NCI-H345 treated with DMSO at 0.1 percent for 48 hours (cell line): ENCODE data around the gene PPIL6.
"Not testable (repeated sequence)": the region's sequence is repeated elsewhere in the genome, so short reads cannot be mapped to it uniquely, and the experiment has no call there.

Source experiments
- DNase-seq: peaks from one replicate; lab custom pipeline; 2025; ENCODE audit not compliant: unreplicated experiment; lab: John Stamatoyannopoulos, UW

The PPIL6 gene

GRCh38 chr6:109369728-109370127, 70.7 kb downstream of the PPIL6 start:
- DNase-seq, result no peak

- DNase-seq, result not testable (repeated sequence)
Measured at GRCh38 chr6:109364382-109365078, 75.9 kb downstream of the PPIL6 start.

DNA sequence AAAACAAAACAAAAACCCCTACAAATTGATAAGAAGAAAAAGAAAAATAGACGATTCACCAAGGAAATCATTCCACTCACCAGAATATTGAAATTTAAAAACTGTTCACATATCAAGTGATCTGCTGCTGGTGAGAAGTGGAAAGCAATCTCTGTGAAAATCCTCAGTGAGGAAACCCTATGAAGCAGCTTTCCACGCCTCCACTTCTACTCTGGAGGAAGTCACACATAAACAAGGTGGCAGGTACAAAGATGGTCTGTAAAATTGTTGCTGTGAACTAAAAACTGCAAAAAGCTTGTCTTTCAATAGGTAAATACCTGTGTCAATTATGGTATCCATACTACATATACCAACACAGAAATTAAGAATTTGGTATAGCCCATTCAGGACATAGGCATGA, 76.7 kb downstream of the PPIL6 start:
- DNase-seq, result no peak

GRCh38 chr6:109362102-109362884, 78.1 kb downstream of the PPIL6 start:
- no peak for DNase-seq

DNA sequence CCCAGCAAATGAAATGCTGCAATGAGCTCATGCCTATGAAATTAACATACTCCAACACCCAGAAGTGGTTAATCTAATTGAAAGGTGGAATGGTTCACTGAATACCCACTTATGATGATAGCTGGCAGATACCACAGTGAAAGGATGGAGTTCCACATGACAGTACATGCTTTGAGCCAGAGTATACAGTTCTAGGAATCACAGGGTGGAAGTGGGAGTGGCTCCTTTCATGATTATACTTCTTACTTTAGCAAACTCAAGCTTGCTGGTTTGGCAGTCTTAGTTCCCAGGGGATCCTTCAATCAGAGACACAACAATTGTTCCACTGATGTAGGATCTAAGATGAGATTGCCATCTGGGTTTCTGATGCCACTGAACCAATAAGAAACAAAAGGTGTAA, 79.6 kb downstream of the PPIL6 start:
- no peak for DNase-seq

- no peak for DNase-seq
Measured at GRCh38 chr6:109360281-109360680, 80.1 kb downstream of the PPIL6 start.

DNA sequence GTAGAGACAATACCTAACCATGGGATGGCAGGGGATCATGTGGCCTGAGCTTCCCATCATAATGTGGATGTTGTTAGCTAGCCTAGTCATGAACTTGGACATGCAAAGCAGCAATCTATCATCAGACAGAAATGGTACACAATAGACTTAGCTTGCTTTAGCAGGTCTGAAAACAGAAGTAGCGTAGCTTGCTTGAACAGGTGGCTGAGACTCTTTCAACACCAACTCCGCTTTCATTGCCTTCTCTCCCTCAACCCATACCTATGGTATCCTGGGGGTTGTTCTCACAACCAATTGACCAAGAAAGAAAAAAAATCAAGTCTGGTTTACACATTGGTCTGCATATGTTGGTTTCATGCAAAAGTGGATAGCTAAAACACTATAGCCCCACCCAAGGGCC, 81.2 kb downstream of the PPIL6 start:
- DNase-seq, result no peak

DNA sequence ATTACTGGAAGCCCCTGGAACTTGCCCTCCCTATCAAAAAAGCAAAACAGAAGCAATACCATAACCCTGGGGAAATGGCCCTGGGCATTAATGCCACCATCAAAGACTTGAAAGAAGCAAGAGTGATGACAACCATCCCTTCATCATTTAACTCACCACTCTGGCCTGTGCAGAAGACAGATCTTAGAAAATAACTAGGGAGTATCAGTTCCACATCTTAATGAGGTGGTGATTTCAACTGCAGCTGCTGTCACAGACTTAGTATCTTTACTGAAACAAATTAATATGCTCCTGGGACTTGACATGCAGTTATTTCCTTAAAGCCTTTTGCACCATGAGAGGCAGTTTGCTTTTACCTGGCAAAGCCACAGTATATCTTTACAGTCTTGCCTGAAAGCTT, 82.2 kb downstream of the PPIL6 start:
- DNase-seq, result no peak

DNA sequence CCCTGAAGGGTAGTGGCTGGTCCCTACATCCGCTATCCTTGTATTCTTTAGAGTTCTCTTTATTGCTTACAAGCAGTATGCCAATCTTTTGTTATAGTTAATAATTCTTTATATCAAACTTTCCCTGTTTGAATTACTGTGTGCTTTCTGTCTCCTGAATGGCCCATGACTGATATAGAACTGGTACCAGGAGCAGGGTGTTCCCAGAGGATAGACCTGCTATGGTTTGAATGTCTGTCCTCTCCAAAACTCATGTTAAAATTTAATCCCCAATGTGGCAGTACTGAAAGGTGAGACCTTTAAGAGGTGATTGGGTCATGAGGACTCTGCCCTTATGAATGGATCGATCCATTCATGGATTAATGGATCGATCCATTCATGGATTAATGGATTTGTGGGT, 84.2 kb downstream of the PPIL6 start:
- DNase-seq, result no peak

DNA sequence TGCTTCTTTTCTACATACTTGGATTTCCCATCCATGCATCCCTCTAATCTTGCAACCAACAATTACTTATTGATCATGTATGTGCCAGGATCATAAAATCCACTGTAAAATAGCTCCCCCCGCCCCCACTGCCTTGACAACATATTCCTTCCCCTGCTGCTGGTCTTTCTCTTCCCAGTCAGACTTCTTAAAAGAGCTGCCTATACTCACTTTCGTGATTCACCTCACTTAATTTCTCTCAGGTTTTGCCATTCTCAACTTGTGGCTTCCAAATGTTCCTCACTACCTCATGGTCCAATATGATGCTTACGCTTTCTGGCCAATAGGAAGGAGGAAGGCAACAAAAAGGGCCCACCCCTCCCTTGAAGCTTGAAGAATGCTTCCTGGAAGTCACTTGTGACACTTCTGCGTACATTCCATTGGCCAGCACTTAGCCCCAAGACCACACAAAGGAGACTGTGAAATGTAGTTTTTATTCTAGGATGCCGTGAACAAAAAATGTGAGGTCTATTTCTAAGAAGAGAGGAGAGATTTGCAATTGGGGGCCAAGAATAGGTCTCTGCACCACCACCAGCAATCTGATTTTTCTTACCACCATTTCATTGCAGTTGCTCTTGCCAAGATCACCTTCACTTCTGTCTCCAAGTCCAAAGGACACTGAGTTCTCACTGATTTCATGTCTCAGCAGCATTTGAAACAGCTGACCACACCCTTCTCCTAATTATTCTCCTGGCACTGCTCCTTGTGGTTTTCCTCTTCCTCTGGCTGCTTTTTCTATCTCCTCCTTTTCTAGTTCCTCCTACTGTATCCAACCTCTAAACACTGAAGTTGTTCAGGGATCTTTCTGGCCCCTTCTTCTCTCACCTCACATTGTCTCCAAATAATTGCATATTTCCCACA, 88.9 kb downstream of the PPIL6 start:
- no peak for DNase-seq

DNA sequence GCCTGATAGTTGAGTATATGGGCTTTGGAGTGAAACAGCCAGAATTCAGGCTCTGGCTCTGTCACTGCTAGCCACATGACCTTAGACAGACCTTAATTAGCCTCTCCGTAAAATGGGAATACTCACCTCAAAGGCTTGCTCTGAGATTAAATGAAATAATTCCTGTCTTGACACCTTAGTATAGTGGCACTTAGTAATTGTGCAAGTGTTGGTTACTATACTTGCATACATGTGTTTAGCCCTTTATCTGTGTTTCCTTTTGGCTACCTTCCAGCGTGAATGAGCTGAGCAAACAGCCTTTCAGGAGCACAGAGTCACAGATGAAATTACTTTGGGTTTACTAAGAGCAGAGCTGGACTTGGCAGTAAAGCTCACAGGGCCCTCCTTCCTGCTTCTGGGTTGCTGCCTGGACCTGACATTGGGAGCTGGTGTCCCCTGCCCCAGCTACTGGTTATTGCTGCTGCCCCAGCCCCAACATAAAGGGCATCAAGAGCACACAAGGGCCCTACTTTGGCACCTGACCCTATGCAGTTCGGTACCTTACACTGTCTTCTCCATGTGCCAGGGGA, 90.9 kb downstream of the PPIL6 start:
- DNase-seq, result peak; percentile 55

DNA sequence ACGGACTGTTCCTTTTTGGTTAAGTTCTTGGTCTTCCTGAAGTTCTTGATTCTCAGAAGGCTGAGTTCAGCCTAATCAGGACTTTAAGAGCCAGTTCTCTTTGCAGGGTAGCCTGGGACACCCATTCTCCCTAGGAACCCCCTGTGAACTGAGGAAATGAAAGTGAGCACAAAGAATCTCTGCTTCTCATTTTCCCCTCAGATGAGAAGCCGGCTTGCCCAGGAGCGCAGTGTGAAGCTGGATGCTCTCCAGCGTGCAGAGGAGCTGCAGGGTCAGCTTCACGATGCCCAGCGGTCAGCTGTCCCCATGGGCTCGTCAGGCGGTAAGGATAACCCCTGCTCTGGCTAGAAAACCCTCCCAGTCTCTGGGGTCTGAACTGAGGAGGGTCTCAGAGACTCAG, 92.2 kb downstream of the PPIL6 start:
- DNase-seq, result no peak

DNA sequence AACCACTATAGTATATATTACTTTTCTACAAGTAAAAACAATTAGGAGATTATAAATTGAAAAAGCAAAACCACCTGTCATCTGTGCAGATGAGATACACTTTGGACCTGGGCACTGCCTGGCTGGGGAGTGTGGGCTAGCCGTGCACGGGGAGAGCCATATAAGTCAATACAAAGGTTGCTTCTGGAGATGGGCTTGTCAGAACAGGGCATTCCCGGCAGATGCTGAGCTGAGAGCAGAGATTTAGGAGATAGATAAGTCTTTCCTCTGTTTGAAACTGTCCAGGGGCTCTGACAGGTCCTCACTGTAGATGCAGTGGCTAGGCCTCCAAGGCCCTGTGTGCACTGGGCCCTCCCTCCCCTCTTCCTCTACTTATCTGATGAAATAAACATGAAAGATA, 92.6 kb downstream of the PPIL6 start:
- DNase-seq, result no peak

GRCh38 chr6:109345986-109346385, 94.4 kb downstream of the PPIL6 start:
- DNase-seq, result no peak

DNA sequence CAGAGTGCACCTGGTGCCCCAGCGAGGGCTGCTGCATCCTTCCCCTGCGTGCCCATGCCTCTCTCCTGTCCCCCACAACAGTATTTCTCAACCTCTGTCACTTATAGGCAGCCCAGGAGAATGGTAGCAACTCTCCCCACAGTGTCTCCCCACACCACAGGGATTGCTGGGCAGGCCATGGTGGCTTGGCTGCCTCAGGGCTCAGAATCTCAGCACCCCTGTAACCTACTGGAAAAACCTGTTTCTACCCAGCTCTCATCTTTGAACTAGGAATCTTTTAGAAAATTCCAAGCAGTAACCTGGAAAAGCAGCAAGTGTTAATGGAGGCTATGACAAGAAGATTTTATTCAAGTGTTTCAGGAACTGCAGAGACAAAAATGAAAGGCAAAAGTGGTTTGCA, 96.2 kb downstream of the PPIL6 start:
- no peak for DNase-seq

DNA sequence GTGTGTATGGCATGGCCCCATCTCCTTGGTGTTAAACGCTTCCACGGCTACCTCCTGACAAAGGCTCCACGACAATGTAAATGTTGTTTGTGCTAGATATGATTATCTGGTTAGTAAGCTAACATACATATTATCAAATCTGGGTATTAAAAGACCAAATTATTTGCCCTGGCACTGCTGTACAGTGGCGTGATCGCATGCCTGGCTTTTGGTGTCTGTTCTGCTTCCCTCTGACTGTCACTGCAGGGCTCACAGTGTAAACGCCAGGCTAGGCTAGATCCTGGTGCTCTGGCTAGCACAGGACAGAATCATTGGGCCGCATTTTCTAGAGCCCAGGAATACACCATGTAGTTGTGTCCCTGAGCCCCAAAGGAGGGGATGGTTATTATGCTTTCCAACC, 96.9 kb downstream of the PPIL6 start:
- no peak for DNase-seq

GRCh38 chr6:109342911-109343310, 97.5 kb downstream of the PPIL6 start:
- no peak for DNase-seq

- no peak for DNase-seq
Measured at GRCh38 chr6:109342506-109342905, 97.9 kb downstream of the PPIL6 start.

GRCh38 chr6:109340811-109341210, 99.6 kb downstream of the PPIL6 start:
- no peak for DNase-seq
